Parathyroid adenoma (tissue), 2 donors: ENCODE data around the gene LRRC51.
A peak's percentile ranks its signal among the peaks of the same experiment; 100 is the strongest.

Source experiments
- H2AFZ ChIP-seq: fragments of 300-600 bp; sonication (generic); one replicate; pipeline ENCODE4 v1.7.0; 2017; ENCODE audit warnings: antibody characterized with exemption, mild to moderate bottlenecking
- H3K27ac ChIP-seq: fragments of 300-600 bp; sonication (generic); one replicate; pipeline ENCODE4 v1.7.0; 2017
- H3K27me3 ChIP-seq: fragments of 300-600 bp; sonication (generic); one replicate; pipeline ENCODE4 v1.7.0; 2017; ENCODE audit warnings: low read length; ENCODE audit not compliant: control insufficient read depth, insufficient read depth
- H3K36me3 ChIP-seq: fragments of 300-600 bp; sonication (generic); one replicate; pipeline ENCODE4 v1.7.0; 2017; ENCODE audit warnings: low read length; ENCODE audit not compliant: control insufficient read depth, insufficient read depth
- H3K4me1 ChIP-seq: fragments of 300-600 bp; sonication (generic); one replicate; pipeline ENCODE4 v1.7.0; 2017; ENCODE audit warnings: control low read depth
- H3K4me2 ChIP-seq: fragments of 300-600 bp; sonication (generic); one replicate; pipeline ENCODE4 v1.7.0; 2017; ENCODE audit warnings: low read length
- H3K4me3 ChIP-seq: fragments of 300-600 bp; sonication (generic); one replicate; pipeline ENCODE4 v1.7.0; 2017; ENCODE audit warnings: low read depth, low read length
- H3K79me2 ChIP-seq: fragments of 300-600 bp; sonication (generic); one replicate; pipeline ENCODE4 v1.7.0; 2017; ENCODE audit warnings: control low read depth
- H3K9ac ChIP-seq: fragments of 300-600 bp; sonication (generic); one replicate; pipeline ENCODE4 v1.7.0; 2017; ENCODE audit warnings: mild to moderate bottlenecking
- H3K9me3 ChIP-seq: fragments of 300-600 bp; sonication (generic); one replicate; pipeline ENCODE4 v1.7.0; 2017; ENCODE audit warnings: low read length; ENCODE audit not compliant: control insufficient read depth
- TF ChIP-seq, protein P1 (sequence below): fragments of 300-600 bp; sonication (generic); IDR thresholded peaks from one replicate; pipeline ENCODE4 v1.7.0; 2017; ENCODE audit warnings: antibody characterized with exemption, mild to moderate bottlenecking
- donor health status: primary hyperparathyroidism.

Gene LRRC51

DNA sequence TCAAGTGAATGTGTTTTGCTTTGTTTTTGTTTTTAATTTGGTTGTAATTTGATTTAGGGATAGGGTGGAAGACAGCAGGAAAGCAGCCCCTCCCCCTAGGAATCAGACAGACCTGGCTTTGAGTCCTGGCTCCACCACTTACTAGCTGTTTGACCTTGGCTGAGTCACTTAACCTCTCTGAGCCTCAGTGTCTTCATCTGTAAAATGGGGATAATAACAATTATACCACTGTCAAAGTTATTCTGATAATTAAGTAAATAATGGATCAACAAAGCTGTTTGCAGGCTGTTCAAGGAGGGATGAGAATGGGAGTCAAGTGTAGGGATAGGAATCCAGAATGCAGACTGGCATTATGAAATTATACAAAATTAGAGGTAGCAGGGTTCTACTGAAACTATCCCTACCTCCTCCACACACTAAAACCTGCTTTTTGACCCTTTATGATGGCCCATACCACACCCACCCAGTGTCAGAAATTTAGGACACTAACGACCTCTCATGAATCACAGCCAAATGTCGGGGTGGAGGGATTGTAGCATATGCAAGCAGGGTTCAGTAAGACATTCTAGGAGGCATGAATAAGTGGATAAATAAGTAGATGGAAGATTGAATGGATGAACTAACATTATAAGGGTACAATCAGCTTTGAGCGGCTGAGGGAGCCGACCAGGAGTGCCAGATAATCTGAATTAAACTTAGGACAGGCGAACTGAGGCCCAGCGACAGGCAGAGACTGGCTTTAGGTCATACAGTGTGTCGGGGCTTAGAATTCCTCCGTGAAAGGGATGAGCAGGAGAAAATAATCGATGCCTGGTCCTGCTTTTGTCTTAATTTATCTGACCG lies 30.9 kb downstream of the LRRC51 start:
- no peaks in the 10 kb centered on the region for H3K36me3 ChIP-seq
- H3K9me3 ChIP-seq, result no peaks in the 10 kb centered on the region
- H3K27ac ChIP-seq, result peak overlapping the region; percentile 99
- peak overlapping the region; percentile 92 for H3K4me3 ChIP-seq
- no peaks in the 10 kb centered on the region for H3K27me3 ChIP-seq
- H3K79me2 ChIP-seq, result no peaks in the 10 kb centered on the region
- H3K4me2 ChIP-seq, result peak overlapping the region; percentile 95
- H3K4me1 ChIP-seq, result peaks cover 11% of the 10 kb centered on the region
- peak overlapping the region; percentile 37 for H3K9ac ChIP-seq
- H2AFZ ChIP-seq, result peak overlapping the region; percentile 79
- TF ChIP-seq, protein P1, sequence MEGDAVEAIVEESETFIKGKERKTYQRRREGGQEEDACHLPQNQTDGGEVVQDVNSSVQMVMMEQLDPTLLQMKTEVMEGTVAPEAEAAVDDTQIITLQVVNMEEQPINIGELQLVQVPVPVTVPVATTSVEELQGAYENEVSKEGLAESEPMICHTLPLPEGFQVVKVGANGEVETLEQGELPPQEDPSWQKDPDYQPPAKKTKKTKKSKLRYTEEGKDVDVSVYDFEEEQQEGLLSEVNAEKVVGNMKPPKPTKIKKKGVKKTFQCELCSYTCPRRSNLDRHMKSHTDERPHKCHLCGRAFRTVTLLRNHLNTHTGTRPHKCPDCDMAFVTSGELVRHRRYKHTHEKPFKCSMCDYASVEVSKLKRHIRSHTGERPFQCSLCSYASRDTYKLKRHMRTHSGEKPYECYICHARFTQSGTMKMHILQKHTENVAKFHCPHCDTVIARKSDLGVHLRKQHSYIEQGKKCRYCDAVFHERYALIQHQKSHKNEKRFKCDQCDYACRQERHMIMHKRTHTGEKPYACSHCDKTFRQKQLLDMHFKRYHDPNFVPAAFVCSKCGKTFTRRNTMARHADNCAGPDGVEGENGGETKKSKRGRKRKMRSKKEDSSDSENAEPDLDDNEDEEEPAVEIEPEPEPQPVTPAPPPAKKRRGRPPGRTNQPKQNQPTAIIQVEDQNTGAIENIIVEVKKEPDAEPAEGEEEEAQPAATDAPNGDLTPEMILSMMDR, result no peak

DNA sequence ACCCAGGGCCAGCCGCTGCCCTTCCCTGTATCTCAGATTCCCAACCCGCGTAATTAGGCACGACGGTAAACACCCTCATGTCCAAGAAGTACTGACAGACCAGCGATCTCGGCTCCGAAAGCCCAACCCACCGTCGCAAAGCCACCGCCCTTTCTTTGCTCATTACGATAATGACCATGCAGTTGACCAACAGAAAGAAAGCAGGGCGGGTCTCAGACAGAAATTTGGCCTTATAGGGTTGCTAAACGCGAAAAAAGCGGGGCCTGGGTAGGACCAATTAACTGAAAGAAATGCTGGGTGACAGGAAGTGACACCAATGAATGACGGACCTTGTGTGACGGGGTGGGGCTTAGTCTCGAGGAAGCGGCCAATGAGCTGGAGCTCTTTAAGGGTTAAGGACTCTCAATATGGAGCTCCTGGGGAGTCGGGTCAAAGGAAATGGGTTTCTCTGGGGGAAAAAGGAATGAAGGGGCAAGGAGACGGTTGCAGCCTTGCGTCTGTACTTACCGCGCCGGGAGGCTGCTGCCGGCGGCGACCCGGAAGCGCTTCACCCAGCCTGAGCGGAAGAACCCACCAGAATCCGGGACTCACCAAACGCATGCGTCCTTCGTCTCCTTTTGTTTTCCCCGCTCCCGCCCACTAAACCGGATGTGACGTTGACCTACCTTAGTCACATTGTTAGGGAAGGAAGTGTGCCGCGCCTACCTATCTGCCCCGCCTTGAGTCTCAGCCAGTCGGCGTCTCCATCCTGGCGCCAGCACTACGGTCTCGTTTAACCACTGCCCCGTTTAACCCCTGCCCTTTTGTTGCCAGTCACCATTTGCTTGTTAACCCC lies 31.7 kb downstream of the LRRC51 start, which contains the start of gene ANAPC15:
TSS of gene ANAPC15 (minus strand) at position 553 of the 835 bp plus-strand sequence. CDS start 1,419 bp downstream, outside the sequence.
- H3K27me3 ChIP-seq, result no peaks in the 10 kb centered on the region
- H3K4me2 ChIP-seq, result peak within 1 kb of the TSS; percentile 95
- no peaks in the 10 kb centered on the region for H3K36me3 ChIP-seq
- peak within 1 kb of the TSS; percentile 37 for H3K9ac ChIP-seq
- TF ChIP-seq, protein P1, result no peak
- H2AFZ ChIP-seq, result peak within 1 kb of the TSS; percentile 85
- H3K4me1 ChIP-seq, result peaks cover 11% of the 10 kb centered on the region
- no peaks in the 10 kb centered on the region for H3K9me3 ChIP-seq
- H3K79me2 ChIP-seq, result no peaks in the 10 kb centered on the region
- peak within 1 kb of the TSS; percentile 92 for H3K4me3 ChIP-seq
- H3K27ac ChIP-seq, result peak within 1 kb of the TSS; percentile 99

DNA sequence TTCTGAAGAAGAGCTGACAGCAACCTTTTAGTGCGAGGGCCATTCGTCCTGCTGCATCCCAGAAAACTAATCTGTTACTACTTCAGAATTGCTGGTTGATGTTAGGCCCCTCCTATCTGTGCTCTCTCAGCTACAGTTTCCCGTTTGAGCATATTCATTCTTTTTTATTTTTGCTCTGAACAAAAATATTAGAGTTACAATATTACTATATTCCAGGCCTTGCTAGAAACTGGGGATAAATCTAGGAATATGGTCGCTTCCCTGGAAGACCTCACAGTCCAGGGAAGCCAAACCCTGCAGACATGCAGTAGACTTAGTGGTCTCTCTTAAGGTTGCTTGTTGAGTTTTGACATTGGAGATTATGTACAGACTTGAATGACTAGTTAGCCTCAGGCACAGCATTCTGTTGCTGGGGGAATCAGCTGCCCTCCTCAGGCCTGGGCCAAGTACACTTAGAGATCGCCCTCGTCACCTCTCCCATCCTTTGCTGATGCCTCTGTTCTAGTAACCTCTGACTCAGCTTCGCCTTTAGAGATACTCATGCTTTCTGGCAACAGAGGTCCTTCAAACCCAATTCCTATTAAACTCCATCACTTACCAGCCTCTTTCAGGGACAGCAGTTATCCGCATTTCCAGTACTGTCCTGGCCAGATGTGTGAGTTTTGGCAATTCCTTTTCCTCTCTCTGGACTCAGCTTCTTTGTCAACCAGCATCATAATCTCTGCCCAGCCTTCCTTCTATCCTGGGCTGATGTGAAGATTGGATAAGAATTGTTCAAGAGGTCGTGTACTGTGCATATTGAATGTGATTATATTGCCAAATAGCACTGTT lies 32.5 kb downstream of the LRRC51 start:
- TF ChIP-seq, protein P1, result no peak
- H2AFZ ChIP-seq, result peak overlapping the region; percentile 85
- H3K27me3 ChIP-seq, result no peaks in the 10 kb centered on the region
- H3K9ac ChIP-seq, result no peak overlapping the region
- H3K27ac ChIP-seq, result peak overlapping the region; percentile 99
- H3K4me2 ChIP-seq, result peak overlapping the region; percentile 93
- H3K36me3 ChIP-seq, result no peaks in the 10 kb centered on the region
- H3K4me1 ChIP-seq, result peaks cover 11% of the 10 kb centered on the region
- peak overlapping the region; percentile 92 for H3K4me3 ChIP-seq
- no peaks in the 10 kb centered on the region for H3K9me3 ChIP-seq
- no peaks in the 10 kb centered on the region for H3K79me2 ChIP-seq

DNA sequence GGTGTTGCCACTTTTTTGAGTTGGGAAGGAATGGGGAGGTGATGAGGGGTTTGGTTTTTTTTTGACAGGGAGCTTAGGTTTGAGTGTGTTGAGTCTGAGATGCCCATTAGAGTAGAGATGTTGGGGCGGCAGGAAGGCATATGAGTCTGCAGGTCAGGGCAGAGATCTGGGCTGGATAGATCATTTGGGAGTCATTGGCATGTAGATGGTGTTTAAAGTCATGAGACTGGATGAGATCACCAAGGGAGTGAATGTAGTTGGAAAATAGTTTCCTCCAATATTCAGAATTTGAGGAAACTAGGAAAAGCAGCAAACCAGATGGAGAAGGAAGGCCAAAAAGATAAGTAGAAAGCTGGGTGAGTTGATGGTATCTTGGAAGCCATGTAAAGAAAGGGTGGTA lies 33.9 kb downstream of the LRRC51 start:
- Histone ChIP-seq H3K27ac (no peak overlapping the region), H3K27me3 (no peaks in the 10 kb centered on the region), H3K4me3 (no peak overlapping the region), H3K4me1 (peaks cover 11% of the 10 kb centered on the region), H3K9me3 (no peaks in the 10 kb centered on the region), H3K4me2 (no peak overlapping the region), H3K36me3 (no peaks in the 10 kb centered on the region), H3K79me2 (no peaks in the 10 kb centered on the region), H2AFZ (no peak overlapping the region), H3K9ac (no peak overlapping the region)
- TF ChIP-seq, protein P1, result no peak
